Stimulated activated CD8-positive, alpha-beta memory T cell treated with anti-CD3 and anti-CD28 coated beads, Interleukin-15, amount 100 ng/mL, for 48 hours (primary cell): ENCODE results near the gene PIN1.
"Not testable (repeated sequence)": the region's sequence is repeated elsewhere in the genome, so short reads cannot be mapped to it uniquely, and the experiment has no call there.

ENCODE experiments used
- DNase-seq, 2 donors: peaks; one replicate each; pipeline ENCODE4 v3.0.0-alpha.2; 2020; ENCODE audit warnings: low read depth in 2 of 2

The PIN1 gene

GRCh38 chr19:9834726-9835506 is at the start of gene PIN1:
Gene PIN1 (plus strand): TSS chr19:9835318. CDS start chr19:9835345, 27 bp downstream.
- peak; percentile 99 for DNase-seq

DNA sequence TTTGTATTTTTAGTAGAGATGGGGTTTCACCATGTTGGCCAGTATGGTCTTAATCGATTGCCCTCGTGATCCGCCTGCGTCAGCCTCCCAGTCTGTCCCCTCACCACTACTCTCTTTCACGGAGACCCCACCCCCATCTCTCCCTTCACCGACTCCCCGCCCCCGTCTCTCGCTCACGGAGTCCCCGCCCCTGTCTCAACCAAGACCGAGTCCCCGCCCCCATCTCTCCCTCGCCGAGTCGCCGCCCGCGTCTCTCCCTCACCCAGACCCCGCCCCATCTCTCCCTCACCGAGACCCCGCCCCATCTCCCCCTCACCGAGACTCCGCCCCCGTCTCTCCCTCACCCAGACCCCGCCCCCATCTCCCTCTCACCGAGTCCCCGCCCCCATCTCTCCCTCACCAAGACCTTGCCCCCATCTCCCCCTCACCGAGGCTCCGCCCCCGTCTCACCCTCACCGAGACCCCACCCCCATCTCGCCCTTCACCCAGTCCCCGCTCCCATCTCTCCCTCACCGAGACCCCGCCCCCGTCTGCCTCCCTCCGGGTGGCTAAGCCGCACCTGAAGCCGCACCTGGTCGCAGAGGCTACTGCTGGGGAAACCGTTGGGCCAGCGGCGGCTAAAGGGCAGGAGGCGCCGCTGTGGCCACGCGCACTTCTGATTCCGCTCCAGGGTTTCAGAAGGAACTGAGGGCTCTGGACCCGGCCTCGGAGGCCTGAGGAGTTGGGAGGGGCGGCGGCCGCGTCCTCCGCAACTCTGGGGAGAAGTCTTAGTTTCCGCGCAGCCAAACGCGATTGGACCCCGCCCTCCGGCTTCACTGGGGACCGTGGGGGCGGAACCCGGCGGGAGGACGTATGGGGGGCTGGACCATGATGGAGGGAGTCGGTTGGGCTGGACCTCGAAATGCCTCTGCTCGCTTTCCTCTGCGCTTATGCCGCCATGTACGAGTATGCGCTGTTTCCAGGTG is 49.5 kb upstream of the PIN1 start:
- DNase-seq = peak; percentile 94 to 95

- no peak for DNase-seq
Observed at GRCh38 chr19:9786342-9786741, 48.8 kb upstream of the PIN1 start.

GRCh38 chr19:9786819-9787218 is 48.3 kb upstream of the PIN1 start:
- no peak for DNase-seq

- not testable (repeated sequence) for DNase-seq
Observed at GRCh38 chr19:9788604-9789003, 46.5 kb upstream of the PIN1 start.

DNA sequence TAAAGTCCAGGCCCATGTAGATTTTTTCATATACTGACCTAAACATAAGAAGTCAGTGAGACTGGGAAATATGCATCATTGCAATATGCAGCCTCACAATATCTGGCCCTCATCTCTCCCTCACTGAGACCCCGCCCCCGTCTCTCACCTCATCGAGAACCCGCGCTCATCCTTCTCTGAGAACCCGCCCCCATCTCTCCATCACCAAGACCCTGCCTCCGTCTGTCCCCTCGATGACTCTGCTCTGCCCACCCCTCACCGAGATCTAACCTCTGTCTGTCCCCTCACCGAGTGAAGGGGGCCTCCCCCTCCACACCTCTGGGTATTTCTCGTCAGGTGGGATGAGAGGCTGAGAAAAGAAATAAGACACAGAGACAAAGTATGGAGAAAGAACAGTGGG is 46.1 kb upstream of the PIN1 start:
- no peak for DNase-seq

DNA sequence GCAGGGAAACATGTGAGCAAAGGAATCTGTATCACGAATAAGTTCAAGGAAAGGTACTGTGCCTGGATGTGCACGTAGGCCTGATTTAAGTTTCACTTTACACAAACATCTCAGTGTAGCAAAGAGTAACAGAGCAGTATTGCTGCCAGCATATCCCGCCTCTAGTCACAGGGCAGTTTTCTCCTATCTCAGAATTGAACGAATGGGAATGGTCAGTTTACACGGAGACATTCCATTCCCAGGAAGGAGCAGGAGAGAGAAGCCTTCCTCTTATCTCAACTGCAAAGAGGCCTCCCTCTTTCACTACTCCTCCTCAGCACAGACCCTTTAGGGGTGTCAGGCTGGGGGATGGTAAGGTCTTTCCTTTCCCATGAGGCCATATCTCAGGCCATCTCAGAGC is 45.5 kb upstream of the PIN1 start:
- not testable (repeated sequence) for DNase-seq

- DNase-seq = not testable (repeated sequence)
Observed at GRCh38 chr19:9791073-9791367, 44.1 kb upstream of the PIN1 start.

DNA sequence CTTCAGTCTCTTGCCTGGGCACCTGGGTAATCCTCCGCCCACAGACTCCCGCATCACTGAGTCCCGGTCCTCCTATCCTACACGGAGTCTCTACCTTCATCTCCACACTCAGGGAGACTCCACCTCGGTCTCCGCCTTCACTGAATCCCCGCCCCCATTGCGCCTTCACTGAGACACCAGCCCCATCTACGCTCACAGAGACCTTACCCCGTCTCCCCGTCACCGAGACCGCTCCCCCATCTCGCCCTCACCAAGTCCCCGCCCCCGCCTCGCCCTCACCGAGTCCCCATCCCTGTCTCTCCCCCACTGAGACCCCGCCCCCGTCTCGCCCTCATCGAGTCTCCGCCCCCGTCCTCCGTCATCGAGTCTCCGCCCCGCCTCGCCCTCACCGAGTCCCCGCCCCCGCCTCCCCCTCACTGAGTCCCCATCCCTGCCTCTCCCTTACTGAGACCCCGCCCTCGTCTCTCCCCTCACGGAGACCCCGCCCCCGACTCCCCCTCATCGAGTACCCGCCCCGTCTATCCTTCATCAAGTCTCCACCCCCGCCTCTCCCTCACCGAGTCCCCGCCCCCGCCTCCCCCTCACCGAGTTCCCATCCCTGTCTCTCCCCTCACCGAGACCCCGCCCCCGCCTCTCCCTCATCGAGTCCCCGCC is 43.4 kb upstream of the PIN1 start:
- DNase-seq = peak; percentile 81 to 85

DNA sequence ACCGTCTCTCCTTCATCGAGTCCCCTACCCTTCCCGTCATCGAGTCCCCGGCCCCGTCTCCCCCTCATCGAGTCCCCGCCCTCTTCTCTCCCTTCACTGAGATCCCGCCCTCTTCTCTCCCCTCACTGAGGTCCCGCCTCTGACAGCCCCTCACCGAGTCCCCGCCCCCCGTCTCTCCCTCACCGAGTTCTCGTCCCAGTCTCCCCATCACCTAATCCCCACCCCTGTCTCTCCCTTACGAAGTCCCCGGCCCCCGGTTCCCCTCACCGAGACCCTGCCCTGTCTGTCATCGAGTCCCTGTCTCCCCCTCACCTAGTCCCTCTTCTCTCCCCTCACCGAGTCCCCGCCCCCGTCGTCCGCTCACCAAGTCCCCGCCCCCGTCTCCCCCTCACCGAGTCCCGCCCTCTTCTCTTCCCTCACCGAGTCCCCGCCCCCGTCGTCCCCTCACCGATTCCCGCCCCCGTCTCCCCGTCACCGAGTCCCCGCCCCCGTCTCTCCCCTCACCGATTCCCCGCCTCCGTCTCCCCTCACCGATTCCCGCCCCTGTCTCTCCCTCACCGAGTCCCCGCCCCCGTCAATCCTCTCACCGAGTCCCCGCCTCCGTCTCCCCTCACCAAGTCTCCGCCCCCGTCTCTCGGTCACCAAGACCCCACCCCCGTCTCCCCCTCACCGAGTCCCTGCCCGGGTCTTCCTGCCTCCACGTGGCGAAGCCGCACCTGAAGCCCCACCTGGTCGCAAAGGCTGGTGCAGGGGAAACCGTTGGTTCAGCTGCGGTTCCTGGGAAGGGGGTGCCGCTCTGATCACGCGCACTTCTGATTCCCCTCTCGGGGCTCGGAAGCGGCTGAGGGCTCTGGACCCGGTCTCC is 42.7 kb upstream of the PIN1 start:
- DNase-seq = peak; percentile 74 to 84

GRCh38 chr19:9793071-9793591 is 42.0 kb upstream of the PIN1 start:
- peak; percentile 35 to 54 for DNase-seq

DNA sequence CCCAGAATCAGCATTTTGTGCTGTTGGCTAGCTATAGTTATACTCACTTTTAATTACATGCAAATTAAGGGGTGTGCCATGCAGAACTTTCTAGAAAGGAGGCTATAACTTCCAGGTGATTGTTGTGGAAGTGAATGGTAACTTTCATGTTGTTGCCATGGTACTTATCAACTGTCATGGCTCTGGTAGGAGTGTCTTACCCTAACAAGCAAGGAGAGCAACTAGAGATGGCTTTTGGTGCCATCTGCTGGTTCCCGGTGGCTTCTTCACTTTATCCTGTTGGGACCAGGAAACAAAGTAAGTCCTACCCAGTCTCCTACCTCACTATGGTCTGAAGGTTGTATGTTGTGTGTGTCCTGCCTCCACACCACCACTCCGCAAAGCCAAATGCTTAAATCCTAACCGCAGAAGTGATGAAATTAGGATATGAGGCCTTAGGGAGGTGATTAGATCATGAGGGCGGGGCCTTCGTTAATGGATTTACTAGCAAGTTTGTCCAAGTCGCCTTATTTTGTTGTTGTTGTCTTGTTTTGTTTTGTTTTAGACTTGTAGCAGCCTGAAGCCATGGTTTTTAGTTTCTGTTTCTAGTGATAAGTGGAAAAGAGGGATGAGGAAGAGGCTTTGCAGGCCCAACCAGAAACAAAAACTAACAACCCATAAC is 38.9 kb upstream of the PIN1 start:
- DNase-seq = peak; percentile 66 to 72

- no peak for DNase-seq
Observed at GRCh38 chr19:9797871-9798270, 37.2 kb upstream of the PIN1 start.

- DNase-seq = no peak
Observed at GRCh38 chr19:9799162-9799561, 36.0 kb upstream of the PIN1 start.

DNA sequence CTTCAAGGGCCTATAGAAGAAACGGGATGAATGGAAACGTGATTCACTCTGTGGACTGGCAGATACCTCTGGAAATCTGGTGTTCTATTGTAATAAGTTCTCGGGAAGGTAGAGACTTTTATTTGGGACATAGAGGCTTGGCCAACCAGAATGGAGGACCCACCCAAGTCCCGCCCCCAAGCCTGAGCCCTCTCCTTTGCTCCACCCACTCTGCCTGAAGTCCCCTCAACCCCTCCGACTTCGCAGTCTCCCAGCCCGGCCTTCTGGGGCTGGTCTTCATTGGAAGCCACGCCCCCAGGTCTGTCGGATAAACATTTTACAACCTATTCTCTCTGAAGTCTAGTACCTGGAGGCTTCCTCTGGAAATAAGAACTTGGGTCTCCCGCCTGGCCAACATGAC is 33.1 kb upstream of the PIN1 start:
- DNase-seq = no peak

DNA sequence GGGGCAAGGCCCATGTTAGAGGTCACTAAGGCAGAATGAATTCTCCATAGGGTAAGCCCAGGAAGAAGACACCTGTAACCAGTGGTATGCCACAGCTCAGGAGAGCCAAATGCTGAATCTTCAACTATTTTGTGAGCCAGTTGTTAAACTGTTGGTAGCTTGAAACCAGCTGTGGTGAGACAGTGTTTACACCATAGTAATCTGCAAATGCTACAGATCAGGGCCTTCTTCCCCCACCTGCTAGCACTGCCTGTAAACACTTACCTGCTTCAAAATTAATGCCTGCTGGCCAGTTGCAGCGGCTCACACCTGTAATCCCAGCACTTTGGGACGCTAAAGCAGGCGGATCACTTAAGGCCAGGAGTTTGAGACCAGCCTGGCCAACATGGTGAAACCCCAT is 28.3 kb upstream of the PIN1 start:
- no peak for DNase-seq

DNA sequence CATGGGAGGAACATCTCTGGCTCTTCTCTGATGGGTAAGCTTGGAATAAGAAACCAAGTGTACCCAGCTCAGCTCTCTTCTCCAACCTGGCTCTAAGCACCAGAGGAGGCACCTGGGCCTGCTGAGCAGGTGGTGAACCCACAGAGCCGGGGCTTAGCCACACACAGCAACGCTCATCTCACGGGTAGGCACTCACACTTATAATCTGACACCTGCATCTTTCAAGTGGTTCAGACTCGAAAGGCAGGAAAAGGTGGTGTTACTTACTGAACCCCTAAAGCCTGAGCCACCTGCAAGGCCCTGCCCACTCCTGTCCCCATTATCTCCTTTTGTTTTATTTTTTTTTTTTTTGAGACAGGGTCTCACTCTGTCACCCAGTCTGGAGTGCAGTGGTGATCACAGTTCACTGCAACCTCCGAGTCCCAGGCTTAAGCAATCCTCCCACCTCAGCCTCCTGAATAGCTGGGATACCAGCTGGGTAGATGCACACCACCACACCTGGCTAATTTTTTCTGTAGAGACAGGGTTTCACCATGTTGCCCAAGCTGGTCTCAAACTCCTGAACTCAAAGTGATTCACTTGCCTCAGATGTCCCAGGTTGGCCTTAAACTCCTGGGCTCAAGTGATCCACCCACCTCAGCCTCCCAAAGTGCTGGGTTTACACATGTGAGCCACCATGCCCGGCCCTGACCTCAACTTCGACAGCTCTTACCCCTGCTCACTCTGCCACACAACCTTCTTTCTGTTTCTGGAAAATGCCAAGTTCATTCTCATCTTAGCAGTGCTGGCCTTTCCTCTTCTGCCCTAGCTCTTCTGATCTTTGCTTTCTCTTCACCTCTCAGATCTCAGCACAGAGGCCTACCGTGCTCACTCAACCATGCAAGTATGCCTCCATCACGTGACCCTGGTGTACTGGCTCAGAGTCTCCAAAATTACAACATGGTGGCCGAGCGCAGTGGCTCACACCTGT is 26.0 kb upstream of the PIN1 start:
- no peak for DNase-seq

GRCh38 chr19:9811139-9811538 is 24.0 kb upstream of the PIN1 start:
- no peak for DNase-seq

GRCh38 chr19:9818175-9818733 is 16.9 kb upstream of the PIN1 start:
- no peak for DNase-seq
